GM06990 (cell line): Measurements from ENCODE around the gene ATL1.
A peak's percentile ranks its signal among the peaks of the same experiment; 100 is the strongest.

Experiments used
- DNase-seq: peaks from one replicate; pipeline ENCODE4 v3.0.0-alpha.2; 2011; ENCODE audit not compliant: insufficient read length; ENCODE audit errors: extremely low read depth
- H3K27me3 ChIP-seq: replicated peaks from 2 replicates; pipeline ENCODE4 v1.6.0; 2011; ENCODE audit warnings: low read length; ENCODE audit not compliant: control insufficient read depth, insufficient read depth
- H3K36me3 ChIP-seq: 2 replicates; pipeline ENCODE4 v1.5.1; 2011; ENCODE audit warnings: low read length; ENCODE audit not compliant: control insufficient read depth, insufficient read depth
- H3K4me3 ChIP-seq: replicated peaks from 2 replicates; pipeline ENCODE4 v1.5.1; 2011; ENCODE audit warnings: low read depth, mild to moderate bottlenecking, control low read depth, low read length
- CTCF ChIP-seq: IDR thresholded peaks from 2 replicates; pipeline ENCODE4 v1.5.1; 2011; ENCODE audit warnings: low read length, control low read depth, mild to moderate bottlenecking, inconsistent platforms; ENCODE audit not compliant: insufficient read depth, poor library complexity, severe bottlenecking

Gene ATL1

GRCh38 chr14:50666772-50667683, 107.1 kb downstream of the ATL1 start:
- DNase-seq = no peak
- H3K4me3 ChIP-seq = peak overlapping the region; percentile 83
- H3K36me3 ChIP-seq = no peaks in the 10 kb centered on the region
- no peaks in the 10 kb centered on the region for H3K27me3 ChIP-seq
- no peak for TF ChIP-seq CTCF

GRCh38 chr14:50667684-50667995, 107.7 kb downstream of the ATL1 start:
- Histone ChIP-seq H3K4me3 (peak overlapping the region; percentile 83), H3K27me3 (no peaks in the 10 kb centered on the region), H3K36me3 (no peaks in the 10 kb centered on the region)
- peak; percentile 64 for DNase-seq
- TF ChIP-seq CTCF = peak; percentile 33

- Histone ChIP-seq H3K4me3 (peak within 1 kb of the TSS; percentile 83), H3K27me3 (no peaks in the 10 kb centered on the region), H3K36me3 (no peaks in the 10 kb centered on the region)
- TF ChIP-seq CTCF = no peak
- peak; percentile 77 for DNase-seq
Observed at GRCh38 chr14:50667996-50668825, 108.3 kb downstream of the ATL1 start, which contains the start of gene SAV1. Gene SAV1 (minus strand): TSS chr14:50668306. CDS start chr14:50667967, 339 bp downstream.

DNA sequence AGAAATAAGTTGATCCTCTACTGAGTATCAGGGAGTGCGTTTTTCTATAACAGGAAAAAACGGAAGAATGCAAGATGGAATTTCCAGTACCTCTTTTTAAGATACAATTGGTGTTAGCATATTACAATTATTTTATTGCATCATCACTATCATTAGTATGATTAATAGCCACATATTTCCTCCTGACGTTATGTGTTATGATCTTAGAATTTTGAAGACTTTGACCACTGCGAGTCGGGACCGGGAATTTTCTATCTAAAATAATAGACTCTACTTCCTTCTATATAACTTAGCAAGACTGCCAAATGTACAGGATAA, 108.8 kb downstream of the ATL1 start:
- H3K27me3 ChIP-seq = no peaks in the 10 kb centered on the region
- peak overlapping the region; percentile 83 for H3K4me3 ChIP-seq
- no peaks in the 10 kb centered on the region for H3K36me3 ChIP-seq
- TF ChIP-seq CTCF = no peak
- DNase-seq = no peak

GRCh38 chr14:50669441-50669986, 109.6 kb downstream of the ATL1 start:
- DNase-seq = no peak
- Histone ChIP-seq H3K27me3 (no peaks in the 10 kb centered on the region), H3K4me3 (no peak overlapping the region), H3K36me3 (no peaks in the 10 kb centered on the region)
- no peak for TF ChIP-seq CTCF
